Measurements from ENCODE around the gene BCAS3.
"Not testable (repeated sequence)": the region's sequence is repeated elsewhere in the genome, so short reads cannot be mapped to it uniquely, and the experiment has no call there.

The BCAS3 gene

GRCh38 chr17:61352408-61352770 lies 674.7 kb downstream of the BCAS3 start:
- Histone ChIP-seq H3K4me1 (ENCODE audit: low read length) (no peaks in the 10 kb centered on the region), H3K79me2 (ENCODE audit: low read length) (no peaks in the 10 kb centered on the region), H3K9ac (ENCODE audit: low read length) (no peak overlapping the region), H3K27ac (ENCODE audit: low read length) (no peak overlapping the region), H3K9me3 (ENCODE audit: insufficient read depth, low read length) (no peaks in the 10 kb centered on the region), H3K4me3 (ENCODE audit: low read length) (no peak overlapping the region), H3K36me3 (replicated peaks; ENCODE audit: low read depth, low read length) (no peaks in the 10 kb centered on the region), H4K20me1 (ENCODE audit: insufficient read depth, low read length) (no peaks in the 10 kb centered on the region), H3K4me2 (ENCODE audit: low read length) (no peak overlapping the region), H3K27me3 (ENCODE audit: low read depth, low read length) (no peaks in the 10 kb centered on the region), H2AFZ (ENCODE audit: low read depth, low read length) (no peak overlapping the region)
- TF ChIP-seq EZH2phosphoT487 (IDR thresholded peaks at IDR 0.05; ENCODE audit: low read depth) (no peak), CTCF (IDR thresholded peaks at IDR 0.05; ENCODE audit: low read depth, low read length) (no peak)

GRCh38 chr17:61352781-61353491 lies 675.3 kb downstream of the BCAS3 start:
- no peak overlapping the region for H3K9ac ChIP-seq (ENCODE audit: low read length)
- H3K4me3 ChIP-seq (ENCODE audit: low read length): no peak overlapping the region
- TF ChIP-seq EZH2phosphoT487 (IDR thresholded peaks at IDR 0.05; ENCODE audit: low read depth) (no peak), CTCF (IDR thresholded peaks at IDR 0.05; ENCODE audit: low read depth, low read length) (no peak)
- no peaks in the 10 kb centered on the region for H3K9me3 ChIP-seq (ENCODE audit: insufficient read depth, low read length)
- no peaks in the 10 kb centered on the region for H3K79me2 ChIP-seq (ENCODE audit: low read length)
- no peaks in the 10 kb centered on the region for H3K27me3 ChIP-seq (ENCODE audit: low read depth, low read length)
- H3K4me2 ChIP-seq (ENCODE audit: low read length): no peak overlapping the region
- no peak overlapping the region for H3K27ac ChIP-seq (ENCODE audit: low read length)
- H3K4me1 ChIP-seq (ENCODE audit: low read length): no peaks in the 10 kb centered on the region
- H2AFZ ChIP-seq (ENCODE audit: low read depth, low read length): no peak overlapping the region
- H4K20me1 ChIP-seq (ENCODE audit: insufficient read depth, low read length): no peaks in the 10 kb centered on the region
- no peaks in the 10 kb centered on the region for H3K36me3 ChIP-seq (replicated peaks; ENCODE audit: low read depth, low read length)

GRCh38 chr17:61353615-61354014 lies 676.0 kb downstream of the BCAS3 start:
- H3K79me2 ChIP-seq (ENCODE audit: low read length): no peaks in the 10 kb centered on the region
- H3K4me2 ChIP-seq (ENCODE audit: low read length): no peak overlapping the region
- H4K20me1 ChIP-seq (ENCODE audit: insufficient read depth, low read length): no peaks in the 10 kb centered on the region
- no peak overlapping the region for H3K9ac ChIP-seq (ENCODE audit: low read length)
- TF ChIP-seq CTCF (IDR thresholded peaks at IDR 0.05; ENCODE audit: low read depth, low read length) (no peak), EZH2phosphoT487 (IDR thresholded peaks at IDR 0.05; ENCODE audit: low read depth) (no peak)
- H3K27me3 ChIP-seq (ENCODE audit: low read depth, low read length): no peaks in the 10 kb centered on the region
- no peak overlapping the region for H2AFZ ChIP-seq (ENCODE audit: low read depth, low read length)
- H3K4me1 ChIP-seq (ENCODE audit: low read length): no peaks in the 10 kb centered on the region
- no peaks in the 10 kb centered on the region for H3K9me3 ChIP-seq (ENCODE audit: insufficient read depth, low read length)
- H3K4me3 ChIP-seq (ENCODE audit: low read length): no peak overlapping the region
- H3K27ac ChIP-seq (ENCODE audit: low read length): no peak overlapping the region
- no peaks in the 10 kb centered on the region for H3K36me3 ChIP-seq (replicated peaks; ENCODE audit: low read depth, low read length)

GRCh38 chr17:61354895-61355874 lies 677.5 kb downstream of the BCAS3 start:
- no peak overlapping the region for H3K4me2 ChIP-seq (ENCODE audit: low read length)
- H3K27ac ChIP-seq (ENCODE audit: low read length): no peak overlapping the region
- H3K4me3 ChIP-seq (ENCODE audit: low read length): no peak overlapping the region
- no peaks in the 10 kb centered on the region for H3K27me3 ChIP-seq (ENCODE audit: low read depth, low read length)
- no peaks in the 10 kb centered on the region for H4K20me1 ChIP-seq (ENCODE audit: insufficient read depth, low read length)
- TF ChIP-seq EZH2phosphoT487 (IDR thresholded peaks at IDR 0.05; ENCODE audit: low read depth) (no peak), CTCF (IDR thresholded peaks at IDR 0.05; ENCODE audit: low read depth, low read length) (no peak)
- no peak overlapping the region for H2AFZ ChIP-seq (ENCODE audit: low read depth, low read length)
- H3K36me3 ChIP-seq (replicated peaks; ENCODE audit: low read depth, low read length): no peaks in the 10 kb centered on the region
- no peaks in the 10 kb centered on the region for H3K4me1 ChIP-seq (ENCODE audit: low read length)
- H3K79me2 ChIP-seq (ENCODE audit: low read length): no peaks in the 10 kb centered on the region
- H3K9me3 ChIP-seq (ENCODE audit: insufficient read depth, low read length): no peaks in the 10 kb centered on the region
- H3K9ac ChIP-seq (ENCODE audit: low read length): no peak overlapping the region

GRCh38 chr17:61357061-61357460 lies 679.4 kb downstream of the BCAS3 start:
- H3K36me3 ChIP-seq (replicated peaks; ENCODE audit: low read depth, low read length); H3K4me1 ChIP-seq (ENCODE audit: low read length); H3K27ac ChIP-seq (ENCODE audit: low read length); H2AFZ ChIP-seq (ENCODE audit: low read depth, low read length); H3K27me3 ChIP-seq (ENCODE audit: low read depth, low read length); H3K4me3 ChIP-seq (ENCODE audit: low read length); H4K20me1 ChIP-seq (ENCODE audit: insufficient read depth, low read length); H3K4me2 ChIP-seq (ENCODE audit: low read length); H3K79me2 ChIP-seq (ENCODE audit: low read length); H3K9me3 ChIP-seq (ENCODE audit: insufficient read depth, low read length); H3K9ac ChIP-seq (ENCODE audit: low read length): not testable (repeated sequence)

- not testable (repeated sequence) for H3K79me2 ChIP-seq (ENCODE audit: low read length); H3K27ac ChIP-seq (ENCODE audit: low read length); H3K9me3 ChIP-seq (ENCODE audit: insufficient read depth, low read length); H3K4me2 ChIP-seq (ENCODE audit: low read length); H3K4me1 ChIP-seq (ENCODE audit: low read length); H2AFZ ChIP-seq (ENCODE audit: low read depth, low read length); H3K9ac ChIP-seq (ENCODE audit: low read length); H3K27me3 ChIP-seq (ENCODE audit: low read depth, low read length); H4K20me1 ChIP-seq (ENCODE audit: insufficient read depth, low read length); H3K4me3 ChIP-seq (ENCODE audit: low read length); H3K36me3 ChIP-seq (replicated peaks; ENCODE audit: low read depth, low read length)
Measured at GRCh38 chr17:61359513-61359912, 681.9 kb downstream of the BCAS3 start.

All from OCI-LY3 (cell line).